Suprapubic skin (tissue), 3 donors: ENCODE measurements around the gene BMP2K.

ENCODE experiments used
- CTCF ChIP-seq, 2 donors: fragments of 200-600 bp in 1 of 2; fragments of 450-650 bp in 1 of 2; sonication (generic) in 1 of 2; IDR thresholded peaks; one replicate each; pipeline ENCODE4 v1.5.1; 2016 to 2019; ENCODE audit warnings: antibody characterized with exemption in 2 of 2, mild to moderate bottlenecking in 1 of 2, moderate library complexity in 1 of 2
- EP300 ChIP-seq: sonication (generic); formaldehyde crosslinking; IDR thresholded peaks from one replicate; pipeline ENCODE4 v1.6.1; 2017; ENCODE audit warnings: antibody characterized with exemption
- POLR2A ChIP-seq, 2 donors: fragments of 450-650 bp; IDR thresholded peaks; one replicate each; pipeline ENCODE4 v1.6.1; 2017; ENCODE audit warnings: antibody characterized with exemption in 2 of 2, mild to moderate bottlenecking in 2 of 2, moderate library complexity in 2 of 2

- TF ChIP-seq CTCF (IDR thresholded peaks at IDR 0.05) (no peak), POLR2A (IDR thresholded peaks at IDR 0.05) (no peak), EP300 (no peak)
Observed at GRCh38 chr4:78930016-78930629, 154.0 kb downstream of the BMP2K start.
